Hippocampal formation (tissue), 2 donors: Measurements from ENCODE around the gene NARS2.

Experiments
- DNase-seq, 2 donors: peaks; one replicate each; lab custom pipeline; 2025; lab: John Stamatoyannopoulos, UW

The NARS2 gene

DNA sequence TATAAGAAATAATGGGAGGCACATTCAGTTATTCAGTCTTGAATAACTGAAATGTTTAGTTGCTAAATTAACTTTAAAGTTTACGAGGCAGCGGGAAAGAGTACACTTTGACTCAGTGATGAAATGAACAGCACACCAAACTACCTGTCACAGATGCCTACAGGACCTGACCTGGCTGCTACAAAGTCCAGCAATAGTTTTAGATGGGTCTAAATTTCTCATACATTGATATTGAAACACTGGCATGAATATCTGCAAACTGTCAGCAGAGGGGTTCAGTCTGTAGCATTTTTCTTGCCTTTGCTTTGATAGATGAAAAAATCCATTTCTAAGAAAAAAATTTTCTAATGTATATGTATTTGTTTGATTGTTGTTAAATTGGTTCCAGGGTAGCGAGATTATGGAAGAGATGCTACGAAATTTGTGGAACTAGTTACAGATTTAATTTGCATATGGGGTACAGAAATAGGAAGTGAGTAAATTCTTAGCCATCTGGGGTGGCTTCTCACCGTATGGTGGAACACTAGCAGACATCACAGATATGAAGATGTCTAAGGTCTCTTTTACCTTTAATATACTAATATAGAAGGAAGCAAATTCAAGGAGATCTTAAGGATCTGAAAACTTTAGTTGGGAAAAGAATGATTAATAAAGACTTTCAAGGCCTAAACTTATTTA lies 136.2 kb downstream of the NARS2 start:
- DNase-seq = no peak

DNA sequence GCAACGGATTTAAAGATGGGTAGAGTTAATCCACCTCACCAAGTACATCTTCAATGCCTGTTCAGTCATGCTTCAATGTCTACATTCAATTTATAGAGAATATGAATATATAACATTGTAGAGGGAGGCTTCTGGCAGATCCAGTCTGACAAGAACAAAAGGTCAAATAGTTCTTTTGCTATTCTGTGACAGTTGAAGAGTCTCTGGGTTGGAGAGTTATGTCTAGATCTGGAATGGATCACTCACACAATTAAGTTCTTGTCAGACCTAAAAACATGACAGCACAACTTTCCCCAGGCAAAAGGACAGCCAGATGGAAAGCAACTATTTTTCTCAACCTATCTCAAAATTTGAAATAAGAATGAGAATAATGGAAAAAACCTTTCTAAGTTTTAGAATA lies 141.7 kb downstream of the NARS2 start:
- no peak for DNase-seq

DNA sequence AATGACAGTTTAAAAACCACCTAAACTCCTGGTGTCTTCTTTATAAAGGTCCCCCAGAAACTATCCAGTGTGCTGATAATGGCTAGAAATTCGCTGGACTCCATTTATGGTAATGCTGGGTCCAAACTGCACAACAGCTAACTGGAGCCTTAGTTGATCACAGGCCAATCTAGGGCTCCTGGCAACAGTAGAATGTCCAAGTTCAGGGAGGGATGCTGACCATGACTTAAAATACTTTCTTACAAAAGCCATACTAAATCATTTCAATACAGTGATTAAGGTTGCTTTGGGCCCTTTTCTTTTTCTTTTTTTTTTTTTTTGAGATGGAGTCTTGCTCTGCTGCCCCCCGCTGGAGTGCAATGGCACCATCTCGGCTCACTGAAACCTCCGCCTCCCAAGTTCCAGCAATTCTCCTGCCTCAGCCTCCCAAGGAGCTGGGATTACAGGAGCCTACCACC lies 142.6 kb downstream of the NARS2 start:
- no peak for DNase-seq

GRCh38 chr11:78429660-78430059 lies 145.0 kb downstream of the NARS2 start:
- no peak for DNase-seq

DNA sequence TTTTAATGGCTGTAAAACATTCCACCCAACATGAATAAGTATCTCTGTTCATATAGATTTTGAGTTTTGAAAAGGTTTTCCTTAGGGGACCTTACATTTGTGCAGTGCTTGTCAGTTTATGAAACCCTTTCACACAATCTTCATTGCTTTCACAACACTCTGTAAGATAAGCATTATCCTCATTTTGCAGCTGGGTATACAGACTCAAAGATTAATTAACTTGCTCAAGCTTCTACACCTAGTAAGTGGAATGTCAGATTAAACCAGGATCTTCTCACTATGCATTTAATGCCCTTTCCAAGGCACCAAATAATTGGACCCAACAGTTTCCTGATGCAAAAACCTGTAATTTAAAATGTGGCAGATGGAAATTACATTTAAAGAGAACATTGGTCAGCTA lies 145.5 kb downstream of the NARS2 start:
- no peak for DNase-seq

GRCh38 chr11:78428773-78429172 lies 145.9 kb downstream of the NARS2 start:
- no peak for DNase-seq

DNA sequence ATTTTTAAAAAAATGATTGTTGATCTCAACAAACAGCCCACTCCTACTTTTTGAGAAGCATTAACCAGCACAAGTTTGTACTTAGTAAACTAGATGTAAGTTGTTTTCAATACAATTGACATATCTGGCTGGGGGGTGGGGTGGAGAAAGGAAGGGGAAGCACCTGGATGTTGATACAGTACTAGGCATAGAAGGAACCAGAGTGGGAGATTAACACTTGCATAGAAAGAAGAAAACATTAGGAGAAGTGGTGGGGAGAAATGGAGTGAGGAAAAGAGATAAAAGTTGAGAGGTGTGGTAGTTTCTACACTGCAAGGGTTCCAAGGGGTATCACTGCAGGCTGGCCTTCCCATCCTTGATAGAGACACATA lies 146.4 kb downstream of the NARS2 start:
- no peak for DNase-seq

GRCh38 chr11:78427615-78428265 lies 146.9 kb downstream of the NARS2 start:
- no peak for DNase-seq

GRCh38 chr11:78426845-78427244 lies 147.8 kb downstream of the NARS2 start:
- DNase-seq = no peak

GRCh38 chr11:78425399-78426070 lies 149.1 kb downstream of the NARS2 start:
- DNase-seq = no peak

GRCh38 chr11:78424334-78425270 lies 150.1 kb downstream of the NARS2 start:
- DNase-seq = no peak

DNA sequence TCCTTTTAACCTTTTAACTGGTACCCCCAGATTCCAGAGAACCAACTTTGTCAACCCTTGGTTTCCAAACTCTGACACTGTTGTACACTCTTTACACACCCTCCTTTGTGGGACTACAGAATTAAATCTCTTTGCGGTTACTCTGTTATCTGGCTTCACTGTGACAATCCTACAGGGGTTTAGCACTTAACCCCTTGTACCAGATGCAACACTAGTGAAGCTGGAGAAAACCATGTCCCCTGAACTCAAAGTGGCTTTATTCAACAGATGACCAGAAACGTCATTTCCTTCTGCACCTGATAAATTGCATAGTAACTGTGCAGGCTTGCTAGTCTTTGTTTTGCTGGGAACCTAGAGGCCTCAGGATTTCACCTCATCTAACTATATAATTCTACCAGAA lies 151.4 kb downstream of the NARS2 start:
- no peak for DNase-seq

DNA sequence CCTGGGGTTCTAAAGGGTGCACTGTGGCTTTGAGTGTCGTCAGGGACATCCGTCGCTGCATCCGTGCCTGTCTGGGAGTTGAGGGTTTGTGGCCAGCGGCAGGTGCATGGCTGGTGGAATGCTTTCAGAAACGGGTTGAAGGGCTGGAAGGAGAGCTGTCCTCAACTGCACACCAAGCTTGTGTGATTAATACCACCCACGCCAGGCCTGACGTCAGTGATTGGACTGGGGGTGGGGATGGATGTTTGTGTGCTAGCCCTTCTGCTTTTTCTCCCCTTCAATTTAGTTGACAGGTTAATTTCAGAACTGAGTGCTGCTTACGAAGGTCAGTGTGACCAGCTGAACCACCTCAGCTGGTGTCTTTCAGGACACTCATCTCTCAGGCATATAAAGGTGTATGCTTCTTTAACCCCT lies 153.9 kb downstream of the NARS2 start:
- no peak for DNase-seq

- peak; percentile 65 to 82 for DNase-seq
Observed at GRCh38 chr11:78420255-78420764, 154.4 kb downstream of the NARS2 start.

GRCh38 chr11:78419327-78419726 lies 155.3 kb downstream of the NARS2 start:
- no peak for DNase-seq

DNA sequence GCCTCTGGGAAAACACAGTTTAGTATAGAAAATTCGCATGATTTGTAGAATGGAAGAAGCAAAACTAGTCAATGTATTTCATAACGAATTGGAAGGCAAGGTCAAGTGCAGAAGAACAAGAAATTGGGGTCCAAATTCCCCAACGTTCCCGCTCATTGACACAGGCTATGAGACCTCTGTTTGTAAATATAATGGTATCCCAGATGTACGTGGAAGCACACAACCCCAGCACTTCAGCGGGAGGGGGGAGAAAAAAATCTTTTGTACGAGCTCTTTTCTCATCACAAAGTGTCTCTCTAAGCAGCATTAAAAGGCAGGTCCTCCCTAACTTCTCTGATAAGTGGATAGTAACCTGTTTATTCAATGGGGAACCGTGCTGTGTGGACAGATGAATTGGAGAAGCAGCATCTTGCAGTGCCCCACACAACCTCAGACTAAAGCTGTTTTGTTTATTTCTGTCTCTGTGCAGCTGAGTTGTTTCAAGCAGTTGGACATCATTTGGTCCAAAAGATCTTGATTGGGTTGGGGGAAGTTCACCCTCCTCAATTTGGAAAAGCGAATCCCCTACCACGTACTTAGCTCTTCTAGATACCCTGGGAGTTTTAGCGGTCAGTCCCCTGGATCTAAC lies 156.0 kb downstream of the NARS2 start:
- peak in 1 of 2 donors; percentile 11 for DNase-seq

DNA sequence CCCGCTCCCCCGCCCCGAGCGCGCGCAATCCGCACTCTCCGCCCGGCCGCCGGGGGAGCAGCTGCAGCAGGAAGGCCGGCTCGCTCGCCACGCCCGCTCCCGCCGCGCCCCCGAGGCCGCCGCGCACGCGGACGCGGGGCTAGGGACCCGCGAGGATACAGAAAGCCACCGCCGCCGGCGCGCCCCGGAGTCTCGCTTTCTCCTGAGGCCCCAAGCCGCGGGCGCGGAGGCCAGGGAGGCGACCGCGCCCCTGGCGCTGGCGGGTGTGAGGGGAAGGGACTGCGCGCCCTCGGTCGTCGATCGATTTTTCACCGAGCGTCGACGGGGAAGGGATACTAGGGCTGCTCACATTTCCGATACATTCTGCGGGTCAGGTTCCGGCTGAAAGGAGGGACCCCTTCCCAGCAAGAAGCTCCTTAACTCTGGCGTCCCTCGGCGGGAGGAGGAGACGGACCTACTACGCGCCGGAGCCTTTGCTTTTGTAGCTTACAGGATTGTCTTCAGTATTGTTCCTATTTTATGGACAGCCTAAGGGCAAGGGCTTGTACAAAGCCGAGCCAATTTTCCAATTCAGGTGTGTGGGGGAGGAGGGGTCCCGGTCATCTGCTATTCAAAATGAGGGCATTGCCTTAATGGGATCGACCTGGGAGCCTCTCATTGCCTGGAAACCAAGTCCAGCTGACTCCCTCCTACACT lies 156.6 kb downstream of the NARS2 start:
- DNase-seq = peak; percentile 76 to 89

DNA sequence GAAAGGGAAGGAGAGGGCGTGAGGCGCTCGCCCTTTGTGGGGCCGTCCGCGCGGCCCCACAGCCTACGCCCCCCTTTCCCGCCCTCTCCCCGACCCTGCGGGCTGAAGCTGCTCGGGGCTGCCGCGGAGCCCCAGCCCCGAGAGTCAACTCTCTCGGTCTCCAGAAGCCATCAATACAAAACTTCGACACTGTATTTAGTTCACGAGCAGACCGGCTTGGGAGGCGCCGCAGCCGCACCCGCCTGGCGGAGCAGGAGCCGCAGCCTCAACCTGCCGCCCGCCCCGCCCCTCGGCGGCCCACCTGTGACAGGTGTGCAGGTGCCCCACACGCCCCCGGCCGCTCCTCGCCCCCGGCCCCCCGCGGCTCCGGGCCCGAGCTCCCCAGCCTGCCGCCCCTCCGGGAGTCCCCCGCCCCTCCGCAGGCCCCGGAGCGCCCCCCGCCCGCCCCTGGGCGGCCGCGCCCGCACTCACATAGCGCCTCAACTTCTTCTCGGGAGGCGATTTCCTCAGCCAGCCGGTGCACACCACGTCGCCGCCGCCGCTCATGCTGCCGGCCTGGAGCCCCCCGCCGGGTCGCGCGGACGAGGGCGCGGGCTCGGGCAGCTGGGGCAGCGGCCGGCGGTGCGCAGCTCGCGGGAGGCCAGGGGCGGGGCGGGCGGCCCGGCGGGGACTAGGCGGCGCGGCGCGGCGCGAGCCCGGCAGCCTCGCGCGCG lies 157.3 kb downstream of the NARS2 start, which contains the start of gene GAB2:
Gene GAB2 (minus strand): TSS at position 646 of the 713 bp plus-strand sequence. CDS start 100 bp downstream, at position 546.
- DNase-seq = peak in 1 of 2 donors; percentile 65

DNA sequence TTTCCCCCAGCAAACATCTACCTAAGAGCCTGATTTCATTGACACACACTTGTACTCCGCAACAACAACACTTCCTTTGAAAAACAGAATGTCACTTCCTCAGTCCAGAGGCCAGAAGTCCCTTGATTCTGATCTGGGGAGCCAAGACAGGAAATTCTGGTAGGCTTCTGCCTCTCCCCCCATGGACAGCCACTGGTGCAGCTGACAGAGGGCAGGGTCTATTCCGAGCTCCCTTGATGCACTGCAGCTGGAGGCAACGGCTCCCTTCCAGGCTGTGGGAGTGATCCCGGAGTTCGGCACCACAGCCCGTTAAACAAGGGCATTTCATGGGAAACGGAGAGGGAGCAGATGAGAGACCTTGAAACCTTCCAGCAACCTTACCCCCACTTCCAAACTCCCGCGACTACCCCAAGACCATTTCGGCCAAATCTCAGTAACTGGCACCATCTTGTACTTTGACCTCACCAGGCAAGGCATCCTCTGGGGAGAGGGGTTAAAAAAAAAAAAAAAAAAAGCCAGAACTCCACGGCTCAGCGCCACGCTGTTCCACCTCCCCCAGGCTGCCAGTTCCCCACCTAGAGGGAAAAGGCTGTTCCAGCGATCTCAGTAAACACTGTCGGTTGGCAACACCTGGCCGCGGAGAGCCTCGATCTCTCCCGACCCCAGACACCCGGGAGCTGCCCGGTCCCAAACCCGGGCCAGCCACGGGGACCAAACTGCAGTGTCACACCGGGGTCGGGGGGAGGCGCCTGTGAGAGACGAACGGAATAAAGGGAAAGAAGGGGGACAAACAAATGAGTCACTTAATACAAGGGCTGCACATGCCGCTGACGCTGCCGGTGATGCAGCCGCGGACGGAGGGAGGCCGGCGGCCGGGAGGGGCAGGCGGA lies 158.1 kb downstream of the NARS2 start:
- DNase-seq = peak; percentile 80 to 86
